UCSD-AML1 (cell line): ENCODE measurements around the gene FMOD.

Source experiments
- DNase-seq: peaks from one replicate; lab custom pipeline; 2025; ENCODE audit not compliant: unreplicated experiment; lab: John Stamatoyannopoulos, UW

Gene FMOD

DNA sequence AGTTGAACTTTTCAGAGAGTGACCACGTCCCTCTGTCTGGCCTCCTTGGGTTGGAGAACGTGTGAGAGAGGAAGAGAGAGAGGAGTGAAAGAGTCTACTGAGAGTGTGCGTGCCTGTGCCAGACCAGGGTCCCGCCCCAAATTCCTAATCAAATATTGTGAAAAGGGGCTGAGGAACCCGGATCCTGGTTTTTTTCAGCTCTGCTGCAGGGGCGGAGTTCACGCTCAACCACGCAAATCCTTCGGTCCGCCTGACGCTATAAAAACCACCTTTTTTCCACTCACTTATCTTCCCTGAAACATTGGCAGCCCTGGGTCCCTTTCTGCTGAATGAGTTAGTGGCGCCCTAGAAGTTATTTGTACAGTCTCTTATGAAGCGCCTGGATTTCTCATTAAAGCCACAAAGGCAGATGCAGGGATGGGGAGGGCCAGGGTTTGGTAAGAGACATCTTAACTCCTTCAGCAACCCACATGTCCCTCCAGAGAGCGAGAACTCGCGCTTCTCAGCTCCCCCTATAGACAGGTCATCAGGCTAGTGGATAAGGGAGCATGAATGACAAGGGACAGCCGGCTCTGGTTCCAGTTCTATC, at the start of gene FMOD:
Gene FMOD (minus strand): TSS at position 86 of the 589 bp plus-strand sequence. CDS start 2,852 bp downstream, outside the sequence.
- no peak for DNase-seq

DNA sequence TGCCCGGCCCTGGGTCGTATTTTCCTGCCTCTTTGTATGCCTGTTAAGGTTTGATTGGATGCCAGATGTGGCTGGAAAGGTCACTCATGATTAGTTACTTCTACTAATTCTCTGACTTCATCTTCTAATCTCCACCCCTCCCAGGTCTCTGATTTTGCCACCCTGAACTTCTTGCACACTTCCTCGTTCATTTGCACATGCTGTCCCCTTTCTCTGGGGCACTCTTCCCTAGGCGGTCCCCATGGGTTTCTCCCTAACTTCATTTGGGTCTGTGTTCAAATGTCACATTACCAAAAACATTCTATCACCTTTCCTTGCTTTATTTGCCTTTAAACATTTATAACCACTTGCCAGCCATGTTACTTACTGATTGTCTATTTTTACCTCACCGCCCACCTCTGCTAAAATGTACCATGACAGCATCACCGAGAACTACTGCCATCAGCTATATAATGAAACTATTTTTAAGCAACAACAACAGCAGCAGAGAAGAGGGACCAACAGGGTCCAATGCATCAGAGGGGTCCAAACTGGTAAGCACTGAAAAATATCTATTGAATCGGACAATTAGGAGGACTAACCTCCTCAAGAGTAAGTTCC, 45.8 kb upstream of the FMOD start:
- no peak for DNase-seq

DNA sequence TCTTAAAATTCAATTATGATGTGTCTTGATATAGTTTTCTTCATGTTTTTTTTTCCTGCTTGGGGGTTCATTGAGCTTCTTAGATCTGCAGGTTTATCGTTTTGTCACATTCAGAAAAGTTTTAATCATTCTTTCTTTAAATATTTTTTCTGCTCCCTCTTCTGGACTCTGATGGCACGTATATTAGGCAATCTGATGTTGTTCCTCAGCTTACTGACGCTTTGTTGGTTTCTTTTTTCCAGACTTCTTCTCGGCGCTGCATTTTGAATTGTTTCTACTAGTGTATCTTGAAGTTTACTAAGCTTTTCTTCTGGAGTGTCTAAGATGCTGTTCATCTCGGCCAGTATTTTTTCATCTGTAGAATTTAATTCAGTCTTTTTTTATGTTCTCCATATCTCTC, 44.8 kb upstream of the FMOD start:
- DNase-seq, result no peak

DNA sequence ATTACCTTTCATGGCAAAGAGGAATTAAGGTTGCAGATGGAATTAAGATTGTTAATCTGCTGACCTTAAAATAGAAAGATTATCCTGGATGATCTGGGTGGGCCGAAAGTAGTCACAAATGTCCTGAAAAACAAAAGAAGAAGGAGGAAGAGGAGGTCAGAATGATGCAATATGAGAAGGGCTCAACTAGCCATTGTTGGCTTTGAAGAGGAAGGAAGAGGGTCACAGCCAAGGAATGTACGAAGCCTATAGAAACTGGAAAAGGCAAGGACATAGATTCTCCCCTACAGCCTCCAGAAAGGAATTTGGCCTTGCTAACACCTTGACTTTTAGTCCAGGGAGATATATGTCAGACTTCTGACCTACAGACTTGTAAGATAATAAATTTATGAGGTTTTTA, 39.4 kb upstream of the FMOD start:
- no peak for DNase-seq

DNA sequence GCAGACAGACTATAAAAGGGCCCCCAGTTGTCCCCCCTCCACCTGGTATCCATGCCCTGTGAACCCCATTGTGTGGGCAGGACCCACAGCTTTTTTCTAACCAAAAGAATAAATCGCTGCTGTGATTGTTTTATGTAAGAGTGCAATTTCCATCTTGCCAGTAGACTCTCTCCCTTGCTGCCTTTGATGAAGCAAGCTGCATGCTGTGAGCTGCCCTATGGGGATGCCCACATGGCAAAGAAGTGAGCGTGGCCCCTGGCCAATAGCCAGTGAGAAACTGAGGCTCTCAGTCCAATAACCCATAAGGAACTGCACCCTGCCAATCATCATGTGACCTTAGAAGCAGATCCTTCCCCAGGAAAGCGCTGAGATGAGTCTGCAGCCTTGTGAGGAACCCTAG, 37.8 kb upstream of the FMOD start:
- no peak for DNase-seq

DNA sequence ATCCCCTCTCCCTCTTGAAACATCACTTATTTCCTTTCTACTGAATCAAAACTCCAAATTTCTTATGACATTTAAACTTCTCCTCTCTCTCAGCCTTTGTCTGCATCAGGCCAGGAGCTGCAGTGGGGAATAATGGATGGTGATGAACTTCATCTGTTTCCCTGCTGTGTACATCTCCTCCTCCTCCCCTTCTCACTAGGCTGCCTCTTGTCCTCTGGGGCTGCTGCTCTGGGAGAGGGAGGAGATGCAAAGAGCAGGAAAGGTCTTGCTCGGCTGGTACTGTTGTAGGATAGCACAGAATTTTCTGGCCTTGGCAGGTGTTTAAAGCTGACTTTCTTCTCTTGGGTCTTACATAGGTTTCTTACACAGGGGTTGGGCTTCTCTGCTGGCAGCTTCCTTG, 31.1 kb upstream of the FMOD start:
- DNase-seq, result no peak

DNA sequence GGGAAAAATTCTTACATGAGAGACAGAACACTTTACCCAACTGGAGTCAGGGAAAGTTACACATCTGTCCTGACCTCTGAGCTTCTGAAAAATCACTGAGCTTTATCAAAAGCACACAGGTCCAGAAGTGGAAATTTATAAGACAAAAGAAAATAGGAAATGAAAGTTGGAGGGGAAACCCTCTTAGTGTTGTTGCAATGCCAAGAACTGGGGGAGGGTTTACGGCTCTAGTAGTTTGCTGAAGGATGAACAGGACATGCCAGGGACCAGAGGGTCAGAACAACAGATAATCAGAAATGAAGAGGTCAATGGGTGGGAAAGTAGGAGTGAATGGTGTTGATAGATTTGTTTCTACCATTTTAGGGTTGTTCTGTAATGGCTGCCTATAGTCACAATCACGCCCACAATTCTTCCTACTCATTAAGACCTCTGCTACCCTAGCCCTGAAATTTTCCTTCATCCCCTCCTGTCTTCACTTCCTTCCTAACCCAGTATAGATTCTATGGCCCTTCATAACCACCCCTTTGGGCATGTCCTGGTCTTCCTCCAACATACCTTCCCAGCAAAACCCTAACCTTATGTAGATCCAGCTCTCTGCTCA, 30.3 kb upstream of the FMOD start:
- no peak for DNase-seq

DNA sequence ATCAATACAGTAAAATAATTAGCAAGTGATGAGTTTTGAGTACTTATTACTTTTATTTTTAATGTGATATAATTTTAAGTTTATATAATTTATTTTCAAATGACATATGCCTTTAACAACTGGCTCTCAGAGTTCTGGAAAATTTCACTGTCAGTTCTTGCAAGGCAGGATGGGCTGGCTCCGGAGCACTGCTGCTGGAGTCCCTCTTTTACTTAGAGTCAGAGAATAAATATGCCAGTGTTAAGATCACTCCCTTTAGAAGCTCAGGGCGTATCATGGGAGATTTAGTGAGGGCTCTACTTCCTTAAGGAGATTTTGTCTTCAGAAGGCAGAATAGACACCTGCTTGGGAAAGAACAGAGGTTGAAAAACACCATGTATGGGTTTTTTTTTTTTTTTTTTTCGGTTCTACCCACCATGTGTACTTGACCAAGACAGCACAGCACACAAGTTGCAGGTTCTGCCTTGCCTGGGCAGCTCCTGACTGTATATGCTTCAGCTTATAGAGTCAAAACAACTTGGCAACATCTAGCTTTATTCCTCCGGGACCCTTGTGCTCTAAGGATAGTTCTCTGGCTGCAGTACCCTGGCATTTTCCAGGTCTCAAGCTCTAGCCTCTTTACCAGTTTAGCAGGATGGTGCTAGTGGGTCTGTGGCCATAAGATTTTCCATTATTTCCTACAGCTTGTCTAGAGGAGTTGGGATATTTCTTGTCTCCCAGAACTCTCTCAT, 29.7 kb upstream of the FMOD start:
- no peak for DNase-seq

DNA sequence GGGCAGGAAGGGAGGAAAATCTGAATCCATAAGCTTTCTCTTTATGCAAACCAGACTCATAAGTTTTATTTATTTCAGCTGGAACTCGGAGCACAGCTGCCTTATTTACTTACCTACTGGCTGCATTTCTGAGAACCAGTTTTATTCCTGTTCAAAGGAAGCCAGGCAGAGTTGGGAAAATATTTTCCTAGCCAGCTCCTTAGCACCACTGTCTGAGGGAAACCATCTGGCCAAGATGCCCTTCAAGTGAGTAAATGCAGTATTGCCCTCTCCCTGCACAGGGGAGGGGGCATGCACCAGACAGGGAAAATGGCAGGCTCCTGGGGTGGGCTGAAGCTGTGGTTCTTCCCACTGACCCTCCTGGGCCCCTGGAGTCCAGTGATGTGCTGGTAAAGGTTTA, 28.9 kb upstream of the FMOD start:
- DNase-seq, result no peak

DNA sequence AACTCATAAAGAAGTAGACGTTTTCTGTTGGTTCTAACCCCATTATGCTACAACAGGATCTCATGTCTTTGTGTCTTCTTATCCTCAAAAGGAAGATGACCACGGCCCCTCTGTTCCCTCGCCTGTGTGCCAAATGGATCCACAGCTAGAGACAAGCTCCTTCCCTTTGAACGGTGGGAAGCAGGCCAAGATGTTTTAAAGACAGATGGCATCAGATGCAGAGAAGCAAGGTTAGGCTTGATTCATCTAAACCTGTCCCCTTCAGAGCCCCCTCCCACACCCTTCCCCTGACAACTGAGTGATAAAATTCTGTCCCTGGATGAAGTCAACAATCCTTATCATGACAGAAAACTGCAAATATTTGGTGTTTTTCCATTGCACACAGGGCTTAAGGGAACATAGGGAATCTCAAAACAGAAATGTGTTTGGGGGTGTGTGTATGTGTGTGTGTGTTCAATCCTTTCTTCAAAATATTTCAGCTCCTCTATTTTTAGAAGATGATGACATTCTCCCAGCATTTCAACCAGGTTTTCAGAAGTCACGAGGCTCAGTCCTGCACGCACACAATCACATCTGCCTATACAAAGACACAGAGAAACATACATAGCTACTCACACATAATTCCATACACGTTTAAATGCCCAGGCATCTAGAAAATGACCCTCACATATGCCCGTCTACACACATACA, 27.8 kb upstream of the FMOD start:
- DNase-seq, result no peak

DNA sequence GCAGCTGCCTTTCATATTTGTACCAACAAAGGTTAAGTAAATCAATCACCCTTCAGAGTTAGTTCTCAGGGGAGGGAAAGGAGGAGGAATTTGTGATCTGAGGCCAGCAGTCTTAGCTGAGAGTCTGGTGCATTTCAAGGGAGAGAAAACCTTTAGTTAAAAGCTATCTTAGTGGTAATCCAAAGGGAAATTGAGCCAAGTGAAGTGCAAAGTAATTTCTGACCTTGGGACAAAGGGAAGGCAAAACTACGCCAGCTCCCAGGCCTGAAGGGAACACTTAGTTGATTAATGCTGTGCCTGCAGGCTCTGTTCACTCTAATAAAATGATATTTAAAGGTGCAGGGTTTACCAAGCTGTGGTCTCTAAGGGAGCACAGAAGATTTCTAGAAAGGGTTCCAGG, 23.1 kb upstream of the FMOD start:
- DNase-seq, result no peak

DNA sequence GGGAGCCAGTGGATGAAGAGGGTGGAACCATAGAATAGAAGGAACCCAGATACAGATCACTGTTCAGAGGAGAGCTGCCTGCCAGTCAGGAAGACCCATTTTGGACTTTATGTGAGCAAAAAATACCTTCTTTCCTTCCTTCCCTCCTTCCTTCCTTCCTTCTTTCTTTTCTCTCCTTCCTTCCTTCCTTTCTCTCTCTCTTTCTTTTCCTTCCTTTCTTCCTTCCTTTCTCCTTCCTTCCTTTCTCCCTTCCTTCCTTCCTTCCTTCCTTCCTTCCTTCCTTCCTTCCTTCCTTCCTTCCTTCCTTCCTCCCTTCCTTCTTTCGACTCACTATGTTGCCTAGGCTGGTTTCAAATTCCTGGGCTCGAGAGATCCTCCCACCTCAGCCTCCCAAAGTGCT, 22.1 kb upstream of the FMOD start:
- DNase-seq, result no peak

DNA sequence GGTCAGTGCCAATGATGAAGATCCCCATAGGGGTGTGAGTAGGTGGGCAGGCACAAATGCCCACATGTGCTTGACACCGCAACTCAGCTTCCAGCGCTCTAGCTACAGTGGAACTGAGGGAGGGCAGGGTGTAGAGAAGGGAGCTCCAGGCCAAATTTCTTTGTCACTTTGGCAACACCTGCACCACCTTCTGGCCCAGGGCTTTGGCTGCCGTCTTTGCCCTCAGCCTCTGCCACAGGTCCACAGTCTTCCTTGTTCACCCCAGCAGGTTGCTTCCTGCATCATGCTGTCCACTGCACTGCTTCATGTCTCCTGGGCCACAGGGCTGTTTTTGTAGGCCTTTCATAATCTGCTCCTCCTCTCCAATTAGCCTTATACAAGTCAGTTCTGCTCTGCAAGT, 20.4 kb upstream of the FMOD start:
- no peak for DNase-seq

DNA sequence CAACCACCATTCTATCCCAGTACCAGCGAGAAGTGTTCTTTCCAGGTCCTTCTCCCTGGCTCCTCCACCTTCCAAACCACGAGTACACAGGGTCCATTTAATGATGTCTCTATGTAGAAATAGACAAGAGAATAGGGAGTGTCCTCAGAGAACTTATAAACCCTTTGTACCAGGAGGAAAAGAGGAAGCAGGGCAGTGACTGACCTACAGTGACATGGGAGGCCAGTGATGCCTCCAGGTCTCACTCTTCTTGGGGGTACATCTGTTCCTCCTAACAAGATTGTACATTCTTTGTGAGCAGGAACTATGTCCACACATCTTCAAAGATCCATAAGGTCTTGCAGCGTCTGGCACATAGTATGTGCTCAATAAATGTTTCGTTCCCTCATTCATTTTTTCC, 18.7 kb upstream of the FMOD start:
- no peak for DNase-seq

DNA sequence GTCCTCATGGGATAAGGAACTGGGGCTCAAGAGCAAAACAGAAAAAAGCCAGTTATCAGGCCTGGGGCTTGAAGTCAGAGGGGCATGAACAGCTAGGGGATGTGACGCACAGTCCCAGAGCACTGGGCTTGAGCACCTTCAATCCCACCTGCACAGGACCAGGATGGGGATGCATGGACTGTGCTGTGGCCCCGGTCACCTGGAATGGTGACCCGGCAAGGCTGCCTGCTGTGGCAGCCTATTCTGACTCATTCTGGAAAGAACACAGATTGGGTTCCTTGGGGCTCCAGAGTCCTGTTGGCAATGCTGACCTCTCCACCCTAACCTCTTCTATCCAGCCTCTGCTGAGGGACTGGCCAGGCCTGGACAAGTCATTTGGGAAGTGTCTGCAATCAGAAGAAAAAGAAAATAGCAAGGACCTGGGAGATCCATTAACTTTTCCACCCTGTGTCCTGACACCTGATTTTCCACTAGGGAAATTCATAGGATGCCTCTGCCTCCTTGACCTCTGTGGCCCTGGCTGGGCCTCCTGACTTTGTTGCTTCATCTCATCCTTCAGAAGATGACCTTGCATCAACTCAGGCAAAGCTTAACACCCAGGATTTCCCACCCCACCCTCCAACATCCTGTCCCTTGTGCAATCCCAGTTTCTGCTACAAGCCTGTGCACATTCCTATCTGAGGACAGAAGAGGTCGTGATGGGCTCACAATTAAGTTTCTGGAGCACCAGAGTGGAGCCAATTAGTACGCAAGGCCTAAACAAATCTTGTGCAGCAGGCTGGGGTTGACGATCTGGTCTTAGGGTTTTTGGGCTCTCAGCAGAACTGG, 17.9 kb upstream of the FMOD start:
- DNase-seq, result no peak

DNA sequence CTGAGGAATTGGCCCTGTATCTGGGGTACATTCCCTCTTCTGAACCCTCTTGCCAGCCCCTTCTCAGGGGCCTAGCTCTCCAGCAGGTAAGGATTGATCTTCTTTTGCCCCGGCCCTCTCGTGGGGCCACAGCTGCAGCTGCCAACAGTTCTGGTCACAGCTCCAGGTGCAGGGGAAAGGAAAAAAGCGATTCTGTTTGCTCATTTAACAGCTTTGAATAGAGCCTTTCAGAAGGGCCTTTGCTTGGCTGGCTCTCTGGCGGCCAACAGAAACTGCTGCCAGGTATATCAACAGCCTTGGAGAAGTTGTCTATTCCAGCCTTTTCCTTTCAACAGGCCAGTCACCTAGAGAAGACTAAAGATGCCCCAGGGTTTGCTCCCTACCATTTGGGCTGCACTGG, 16.1 kb upstream of the FMOD start:
- DNase-seq, result no peak

DNA sequence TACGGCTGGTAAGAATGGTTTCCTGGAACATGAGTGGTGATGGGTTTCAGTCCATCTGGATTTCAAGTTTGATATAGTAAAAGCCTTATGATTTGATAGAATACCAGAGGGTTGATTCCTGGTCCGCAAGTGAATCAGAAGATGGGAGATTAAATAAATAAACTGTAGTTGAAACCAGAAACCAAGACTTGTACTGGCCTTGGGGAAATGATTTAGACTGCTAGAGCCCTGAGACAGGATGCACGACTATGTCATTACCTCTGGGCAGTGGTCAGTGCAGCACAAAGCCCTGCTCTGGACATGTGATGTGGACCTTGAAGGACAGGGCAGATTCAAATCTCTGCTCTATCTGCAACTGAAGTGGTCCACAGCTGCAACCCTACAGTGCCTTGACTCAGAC, 15.6 kb upstream of the FMOD start:
- DNase-seq, result no peak

DNA sequence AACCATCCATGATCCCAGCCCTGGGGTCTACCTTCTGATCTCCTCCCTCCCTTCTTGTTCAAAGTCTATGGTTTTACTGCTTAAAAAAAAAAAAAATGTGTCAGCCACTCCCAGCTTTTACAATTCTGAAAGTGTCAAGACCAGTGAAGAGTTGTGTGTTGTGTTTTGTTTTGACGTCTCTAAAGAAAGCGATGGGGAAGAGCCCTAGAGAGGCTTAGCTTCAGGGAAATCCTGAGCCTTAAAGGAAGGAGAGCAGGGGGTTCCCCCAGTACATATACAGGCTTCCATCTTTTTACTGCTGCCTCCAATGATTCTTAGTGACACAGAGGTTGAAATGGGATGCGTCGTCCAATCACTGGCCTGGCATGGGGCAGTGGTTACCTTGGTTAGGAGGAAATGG, 13.9 kb upstream of the FMOD start:
- no peak for DNase-seq

DNA sequence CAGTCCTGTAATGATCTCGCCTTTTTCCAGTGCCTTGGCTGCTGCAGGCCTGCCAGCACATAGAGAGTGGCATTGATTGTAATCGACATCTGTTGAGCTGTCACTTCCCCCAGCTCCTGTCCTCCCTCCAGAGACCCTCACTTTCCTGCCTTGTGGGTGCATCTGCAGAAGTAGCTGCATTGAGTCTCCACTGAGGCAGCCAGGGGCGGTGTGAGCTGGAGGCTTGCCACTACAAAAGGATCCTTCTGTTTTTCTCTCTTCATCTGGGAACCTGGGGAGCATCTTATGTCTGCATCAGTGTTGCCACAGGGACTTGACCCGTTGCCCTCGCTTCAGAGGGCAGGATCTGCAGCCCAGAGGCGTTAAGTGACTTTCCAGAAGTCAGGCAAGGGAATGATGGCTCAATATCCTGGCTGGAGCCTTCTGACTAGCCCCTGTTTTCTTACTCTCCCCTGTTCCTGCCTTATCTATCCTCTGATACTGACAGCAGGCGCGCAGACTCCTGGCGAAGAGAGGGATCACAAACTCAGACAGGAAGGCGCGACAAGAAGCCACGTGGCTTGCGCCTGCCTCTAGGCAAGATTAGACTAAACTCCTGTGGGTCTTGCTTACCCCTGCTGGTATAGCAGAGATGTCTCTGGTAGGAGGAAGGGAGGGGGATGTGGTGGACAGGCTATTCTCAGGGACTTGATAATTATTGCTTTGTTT, 13.3 kb upstream of the FMOD start:
- DNase-seq, result no peak

DNA sequence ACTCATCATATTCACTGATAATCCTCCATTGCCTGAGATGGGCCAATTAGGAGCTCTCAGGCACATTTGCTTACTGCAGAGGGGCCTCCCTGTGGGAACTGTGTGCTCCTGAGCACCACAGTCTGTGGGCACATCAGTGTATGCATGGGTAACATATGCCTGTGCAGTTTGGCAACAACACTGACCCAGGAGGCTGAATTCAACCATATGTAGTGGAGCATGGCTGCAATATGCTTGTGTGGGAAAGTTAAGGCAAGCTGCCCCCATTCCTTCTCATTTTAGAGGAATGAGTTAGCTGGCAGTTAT, 11.8 kb upstream of the FMOD start:
- no peak for DNase-seq
